PC-9 (cell line): ENCODE data around the gene F7. TPM values are rescaled to one million over a fixed set of nuclear protein-coding genes. Genes with fewer than 3 reads are reported as not detected.

Experiments used
- BruUV-seq: library from RNA; stranded (reverse); fragments of 400-500 nt; replicated peaks from 2 replicates; lab custom pipeline; 2021; lab: Mats Ljungman, UMichigan
- CTCF ChIA-PET: fragments of 300-600 bp; sonication (Branson Sonifier 250); formaldehyde crosslinking; loops from one replicate; lab custom pipeline; 2022; ENCODE audit warnings: antibody characterized with exemption; lab: Charles Lee
- POLR2A ChIA-PET: fragments of 300-600 bp; sonication (Branson Sonifier 250); formaldehyde crosslinking; loops from one replicate; lab custom pipeline; 2022; ENCODE audit warnings: antibody characterized with exemption; ENCODE audit not compliant: unreplicated experiment; lab: Charles Lee
- DNase-seq, 2 experiments: peaks; one replicate each; pipeline versions ENCODE4 v3.0.0 to v3.0.0-alpha.2; 2015 to 2022; ENCODE audit warnings: mixed read lengths in 1 of 2
- H2AFZ ChIP-seq: fragments of 200-600 bp; sonication (generic); 2 replicates; pipeline ENCODE4 v1.8.1; 2017; ENCODE audit warnings: antibody characterized with exemption
- H3F3A ChIP-seq: fragments of 200-600 bp; sonication (generic); 2 replicates; pipeline ENCODE4 v1.8.1; 2017; ENCODE audit warnings: antibody characterized with exemption, mild to moderate bottlenecking, low read depth; ENCODE audit not compliant: insufficient read depth
- H3K27ac ChIP-seq: fragments of 200-600 bp; sonication (generic); 2 replicates; pipeline ENCODE4 v1.6.1; 2016; ENCODE audit warnings: mixed run types
- H3K27me3 ChIP-seq: fragments of 200-600 bp; sonication (generic); 2 replicates; pipeline ENCODE4 v1.6.1; 2016; ENCODE audit warnings: low read depth, mixed run types; ENCODE audit not compliant: insufficient read depth
- H3K36me3 ChIP-seq: fragments of 200-600 bp; sonication (generic); 2 replicates; pipeline ENCODE4 v1.6.1; 2016; ENCODE audit warnings: low read depth, mixed run types
- H3K4me1 ChIP-seq: fragments of 200-600 bp; sonication (generic); replicated peaks from 2 replicates; pipeline ENCODE4 v1.6.1; 2016; ENCODE audit warnings: mixed run types; ENCODE audit not compliant: insufficient read depth
- H3K4me2 ChIP-seq: fragments of 200-600 bp; sonication (generic); 2 replicates; pipeline ENCODE4 v1.6.1; 2017; ENCODE audit warnings: mixed run types
- H3K4me3 ChIP-seq: fragments of 200-600 bp; sonication (generic); 2 replicates; pipeline ENCODE4 v1.6.1; 2016; ENCODE audit warnings: mixed run types
- H3K79me2 ChIP-seq: fragments of 200-600 bp; sonication (generic); 2 replicates; pipeline ENCODE4 v1.6.1; 2017; ENCODE audit warnings: low read depth, mixed run types
- H3K9me2 ChIP-seq: fragments of 200-600 bp; sonication (generic); 2 replicates; pipeline ENCODE4 v1.8.1; 2017; ENCODE audit warnings: mild to moderate bottlenecking; ENCODE audit not compliant: insufficient read depth
- H3K9me3 ChIP-seq: fragments of 200-600 bp; sonication (generic); 2 replicates; pipeline ENCODE4 v1.8.1; 2016; ENCODE audit warnings: low read depth; ENCODE audit not compliant: insufficient read depth
- H4K20me1 ChIP-seq: fragments of 200-600 bp; sonication (generic); 2 replicates; pipeline ENCODE4 v1.8.1; 2017; ENCODE audit not compliant: insufficient read depth
- EZH2 ChIP-seq: fragments of 200-600 bp; sonication (generic); IDR thresholded peaks from 2 replicates; pipeline ENCODE4 v1.8.0; 2017; ENCODE audit warnings: antibody characterized with exemption, low read depth
- intact Hi-C: fragments of 100-400 bp; cut with micrococcal nuclease; formaldehyde crosslinking; loops from one replicate; pipeline ENCODE4 v1.10.0; 2022; ENCODE audit not compliant: unreplicated experiment
- total RNA-seq: library from RNA; stranded (reverse); gene quantifications from 2 replicates; pipeline ENCODE4 v1.2.3, GENCODE V29; 2021
- TF ChIP-seq, protein P1 (sequence below): fragments of 200-600 bp; sonication (generic); conservative IDR thresholded peaks from 2 replicates; pipeline ENCODE4 v1.6.1; 2017; ENCODE audit warnings: mixed run types, antibody characterized with exemption, mild to moderate bottlenecking, moderate library complexity

F7 gene
- total RNA-seq, 1 experiment from 2014 or later = not detected

DNA sequence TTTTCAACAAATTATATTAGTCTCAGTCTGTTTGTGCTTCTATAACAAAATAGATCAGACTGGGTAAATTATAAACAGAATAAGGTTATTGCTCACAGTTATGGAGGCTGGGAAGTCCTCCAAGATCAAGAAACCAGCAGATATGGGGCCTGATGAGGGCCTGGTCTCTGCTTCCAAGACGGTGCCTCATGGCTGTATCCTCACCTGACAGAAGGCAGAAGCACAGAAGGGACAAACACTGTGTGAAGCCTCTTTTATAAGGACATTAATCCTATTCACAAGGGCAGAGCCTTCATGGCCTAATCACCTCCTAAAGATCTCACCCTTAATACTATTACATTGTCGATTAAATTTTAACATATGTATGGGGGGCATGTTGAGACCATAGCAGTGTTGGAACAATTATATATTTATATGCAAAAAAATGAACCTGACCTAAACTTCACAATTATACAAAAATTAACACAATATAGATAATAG, 29.7 kb downstream of the F7 start:
- H3K4me3 ChIP-seq = no peak overlapping the region
- no peak for TF ChIP-seq EZH2
- TF ChIP-seq, protein P1, sequence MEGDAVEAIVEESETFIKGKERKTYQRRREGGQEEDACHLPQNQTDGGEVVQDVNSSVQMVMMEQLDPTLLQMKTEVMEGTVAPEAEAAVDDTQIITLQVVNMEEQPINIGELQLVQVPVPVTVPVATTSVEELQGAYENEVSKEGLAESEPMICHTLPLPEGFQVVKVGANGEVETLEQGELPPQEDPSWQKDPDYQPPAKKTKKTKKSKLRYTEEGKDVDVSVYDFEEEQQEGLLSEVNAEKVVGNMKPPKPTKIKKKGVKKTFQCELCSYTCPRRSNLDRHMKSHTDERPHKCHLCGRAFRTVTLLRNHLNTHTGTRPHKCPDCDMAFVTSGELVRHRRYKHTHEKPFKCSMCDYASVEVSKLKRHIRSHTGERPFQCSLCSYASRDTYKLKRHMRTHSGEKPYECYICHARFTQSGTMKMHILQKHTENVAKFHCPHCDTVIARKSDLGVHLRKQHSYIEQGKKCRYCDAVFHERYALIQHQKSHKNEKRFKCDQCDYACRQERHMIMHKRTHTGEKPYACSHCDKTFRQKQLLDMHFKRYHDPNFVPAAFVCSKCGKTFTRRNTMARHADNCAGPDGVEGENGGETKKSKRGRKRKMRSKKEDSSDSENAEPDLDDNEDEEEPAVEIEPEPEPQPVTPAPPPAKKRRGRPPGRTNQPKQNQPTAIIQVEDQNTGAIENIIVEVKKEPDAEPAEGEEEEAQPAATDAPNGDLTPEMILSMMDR = no peak
- H3K9me3 ChIP-seq = 0 out of 2 replicates have a peak, but pooled peaks cover 3% of the 10 kb centered on the region
- no peaks in the 10 kb centered on the region for H3K4me1 ChIP-seq
- H3K9me2 ChIP-seq = no peaks in the 10 kb centered on the region
- intact Hi-C loops = no loop called here
- no peak for DNase-seq
- H3K4me2 ChIP-seq = no peak overlapping the region
- H3K27me3 ChIP-seq = peaks cover 91% of the 10 kb centered on the region
- CTCF ChIA-PET = interaction anchor here (0.7 kb wide), 1 partner anchor 68 kb away, joined by 5 read pairs; no protein-coding TSS in a partner anchor
- H3F3A ChIP-seq = no peaks in the 10 kb centered on the region
- POLR2A ChIA-PET = no interaction called here
- no peak overlapping the region for H3K27ac ChIP-seq
- H4K20me1 ChIP-seq = 0 out of 2 replicates have a peak, but pooled peaks cover 4% of the 10 kb centered on the region
- no TSS peak for BruUV-seq
- H3K79me2 ChIP-seq = no peaks in the 10 kb centered on the region
- H2AFZ ChIP-seq = no peak overlapping the region
- no peaks in the 10 kb centered on the region for H3K36me3 ChIP-seq

DNA sequence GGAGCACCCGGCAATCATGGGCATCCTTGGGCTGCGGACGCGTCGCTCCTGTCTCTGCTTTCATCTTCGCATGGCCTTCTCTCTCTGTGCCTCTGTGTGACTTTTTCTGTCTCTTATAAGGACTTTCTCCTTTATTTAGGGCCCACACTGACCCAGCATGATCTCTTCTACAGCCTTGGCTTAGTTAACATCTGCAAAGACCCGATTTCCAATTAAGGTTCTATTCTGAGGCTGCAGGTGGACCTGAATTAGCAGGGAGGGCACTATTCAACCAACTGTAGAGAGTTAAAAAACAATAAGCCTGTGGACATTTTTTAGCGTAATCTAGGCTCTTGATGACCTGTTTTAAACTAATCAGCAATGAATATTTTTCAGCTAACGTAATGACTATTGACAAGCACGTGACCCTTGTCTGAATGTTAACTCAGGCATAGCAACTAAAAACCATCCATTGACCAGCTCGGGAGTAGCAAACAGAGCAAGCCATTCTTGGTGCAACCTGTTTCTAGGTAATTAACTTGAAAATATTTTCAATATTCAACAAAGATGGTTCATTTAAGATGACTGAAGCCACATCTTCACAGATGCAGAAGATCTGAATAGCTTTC, 32.2 kb downstream of the F7 start:
- no peaks in the 10 kb centered on the region for H3K9me2 ChIP-seq
- intact Hi-C loops = no loop called here
- ChIA-PET POLR2A (no interaction called here), CTCF (no interaction called here)
- BruUV-seq = no TSS peak
- H3K4me3 ChIP-seq = no peak overlapping the region
- H3K79me2 ChIP-seq = no peaks in the 10 kb centered on the region
- TF ChIP-seq EZH2 = no peak
- TF ChIP-seq, protein P1 = no peak
- H3K4me1 ChIP-seq = no peaks in the 10 kb centered on the region
- no peaks in the 10 kb centered on the region for H4K20me1 ChIP-seq
- H3K27ac ChIP-seq = no peak overlapping the region
- no peaks in the 10 kb centered on the region for H3K36me3 ChIP-seq
- H3K27me3 ChIP-seq = peaks cover 83% of the 10 kb centered on the region
- H3K4me2 ChIP-seq = no peak overlapping the region
- DNase-seq = no peak
- H3F3A ChIP-seq = no peaks in the 10 kb centered on the region
- no peak overlapping the region for H2AFZ ChIP-seq
- 0 out of 2 replicates have a peak, but pooled peaks cover 3% of the 10 kb centered on the region for H3K9me3 ChIP-seq

DNA sequence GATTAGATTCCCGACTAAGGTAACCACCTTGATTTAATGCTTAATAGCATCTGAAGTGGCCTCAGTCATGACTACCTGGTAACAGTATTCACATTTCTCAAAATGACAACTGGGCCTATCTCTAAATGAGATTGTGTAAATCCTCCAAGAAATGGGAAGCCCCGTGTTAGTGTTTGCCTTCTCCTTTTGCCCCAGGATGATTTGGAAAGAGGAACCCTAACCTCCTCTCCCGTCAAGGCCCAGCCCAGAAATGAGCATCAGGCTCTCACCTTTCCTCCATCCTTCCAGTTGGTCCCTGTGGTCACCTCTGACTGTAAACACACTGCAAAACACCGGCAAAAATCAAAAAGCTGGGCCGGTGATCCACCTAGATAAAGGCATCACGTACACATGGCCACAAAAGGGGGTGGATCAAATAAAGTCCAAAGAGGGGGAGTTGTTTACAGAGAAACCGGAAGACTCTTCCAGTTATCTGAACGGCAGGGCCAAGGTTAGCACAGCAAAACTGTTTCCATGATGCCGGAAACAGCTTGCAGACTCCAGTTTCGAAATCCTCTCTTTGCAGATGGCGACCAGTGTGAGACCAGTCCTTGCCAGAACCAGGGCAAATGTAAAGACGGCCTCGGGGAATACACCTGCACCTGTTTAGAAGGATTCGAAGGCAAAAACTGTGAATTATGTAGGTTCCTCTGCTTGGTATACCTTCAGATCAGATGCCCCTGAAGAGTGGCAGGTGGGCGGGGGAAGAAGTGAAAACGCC, 33.4 kb downstream of the F7 start:
- H3F3A ChIP-seq = no peaks in the 10 kb centered on the region
- no peaks in the 10 kb centered on the region for H3K9me2 ChIP-seq
- no peak overlapping the region for H2AFZ ChIP-seq
- no peaks in the 10 kb centered on the region for H3K79me2 ChIP-seq
- ChIA-PET CTCF (no interaction called here), POLR2A (no interaction called here)
- H3K36me3 ChIP-seq = no peaks in the 10 kb centered on the region
- intact Hi-C loops = no loop called here
- H3K4me3 ChIP-seq = no peak overlapping the region
- H3K4me1 ChIP-seq = no peaks in the 10 kb centered on the region
- 0 out of 2 replicates have a peak, but pooled peaks cover 3% of the 10 kb centered on the region for H3K9me3 ChIP-seq
- BruUV-seq = no TSS peak
- H4K20me1 ChIP-seq = no peaks in the 10 kb centered on the region
- no peak overlapping the region for H3K27ac ChIP-seq
- TF ChIP-seq, protein P1 = no peak
- no peak for TF ChIP-seq EZH2
- H3K27me3 ChIP-seq = peaks cover 83% of the 10 kb centered on the region
- DNase-seq = no peak
- H3K4me2 ChIP-seq = no peak overlapping the region
